Measurements from ENCODE around the gene DLGAP5.

The DLGAP5 gene, protein sequence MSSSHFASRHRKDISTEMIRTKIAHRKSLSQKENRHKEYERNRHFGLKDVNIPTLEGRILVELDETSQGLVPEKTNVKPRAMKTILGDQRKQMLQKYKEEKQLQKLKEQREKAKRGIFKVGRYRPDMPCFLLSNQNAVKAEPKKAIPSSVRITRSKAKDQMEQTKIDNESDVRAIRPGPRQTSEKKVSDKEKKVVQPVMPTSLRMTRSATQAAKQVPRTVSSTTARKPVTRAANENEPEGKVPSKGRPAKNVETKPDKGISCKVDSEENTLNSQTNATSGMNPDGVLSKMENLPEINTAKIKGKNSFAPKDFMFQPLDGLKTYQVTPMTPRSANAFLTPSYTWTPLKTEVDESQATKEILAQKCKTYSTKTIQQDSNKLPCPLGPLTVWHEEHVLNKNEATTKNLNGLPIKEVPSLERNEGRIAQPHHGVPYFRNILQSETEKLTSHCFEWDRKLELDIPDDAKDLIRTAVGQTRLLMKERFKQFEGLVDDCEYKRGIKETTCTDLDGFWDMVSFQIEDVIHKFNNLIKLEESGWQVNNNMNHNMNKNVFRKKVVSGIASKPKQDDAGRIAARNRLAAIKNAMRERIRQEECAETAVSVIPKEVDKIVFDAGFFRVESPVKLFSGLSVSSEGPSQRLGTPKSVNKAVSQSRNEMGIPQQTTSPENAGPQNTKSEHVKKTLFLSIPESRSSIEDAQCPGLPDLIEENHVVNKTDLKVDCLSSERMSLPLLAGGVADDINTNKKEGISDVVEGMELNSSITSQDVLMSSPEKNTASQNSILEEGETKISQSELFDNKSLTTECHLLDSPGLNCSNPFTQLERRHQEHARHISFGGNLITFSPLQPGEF

DNA sequence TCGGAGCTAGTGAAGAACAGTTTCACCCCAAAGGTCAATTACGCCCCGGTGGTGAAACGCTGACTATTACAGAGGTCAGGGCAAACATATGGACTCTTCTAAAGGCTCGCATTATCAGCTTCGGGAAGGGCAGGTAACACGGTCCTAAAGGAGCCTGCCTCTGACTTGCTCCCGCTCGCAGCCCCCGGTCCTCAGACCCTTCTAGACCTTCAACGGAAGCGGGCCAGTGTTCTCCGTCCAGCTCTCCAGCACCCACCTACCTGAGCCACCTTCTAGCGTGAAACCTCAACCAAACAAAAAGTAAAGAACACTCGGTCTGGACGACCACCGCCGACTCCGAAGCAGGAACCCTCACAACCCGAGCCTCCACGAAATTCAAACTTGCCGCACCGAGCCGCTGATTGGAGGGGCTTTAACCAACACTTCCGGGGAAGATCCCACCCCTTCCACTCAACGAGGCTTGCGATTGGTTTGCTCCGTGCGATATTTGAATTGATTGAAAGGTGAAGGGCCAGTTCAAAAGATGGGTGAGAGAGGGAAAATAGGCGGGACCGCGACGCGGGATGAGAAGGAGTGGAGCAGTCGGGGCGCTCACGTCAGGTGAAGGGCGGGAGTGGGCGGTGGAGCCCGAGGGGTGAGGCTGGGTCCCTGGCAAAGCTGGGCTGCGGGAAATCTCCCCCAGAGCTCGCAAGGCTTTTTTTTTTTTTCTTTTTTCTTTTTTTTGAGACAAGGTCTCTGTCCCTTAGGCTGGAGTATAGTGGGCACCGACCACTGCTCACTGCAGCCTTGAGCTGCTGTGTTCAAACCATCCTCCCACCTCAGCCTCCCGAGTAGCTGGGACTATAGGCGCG lies at the start of gene DLGAP5:
TSS of gene DLGAP5 (minus strand) at position 383 of the 851 bp plus-strand sequence. CDS start 2,406 bp downstream, outside the sequence.
- peak; percentile 96 for DNase-seq (ENCODE audit: low spot score)

DNA sequence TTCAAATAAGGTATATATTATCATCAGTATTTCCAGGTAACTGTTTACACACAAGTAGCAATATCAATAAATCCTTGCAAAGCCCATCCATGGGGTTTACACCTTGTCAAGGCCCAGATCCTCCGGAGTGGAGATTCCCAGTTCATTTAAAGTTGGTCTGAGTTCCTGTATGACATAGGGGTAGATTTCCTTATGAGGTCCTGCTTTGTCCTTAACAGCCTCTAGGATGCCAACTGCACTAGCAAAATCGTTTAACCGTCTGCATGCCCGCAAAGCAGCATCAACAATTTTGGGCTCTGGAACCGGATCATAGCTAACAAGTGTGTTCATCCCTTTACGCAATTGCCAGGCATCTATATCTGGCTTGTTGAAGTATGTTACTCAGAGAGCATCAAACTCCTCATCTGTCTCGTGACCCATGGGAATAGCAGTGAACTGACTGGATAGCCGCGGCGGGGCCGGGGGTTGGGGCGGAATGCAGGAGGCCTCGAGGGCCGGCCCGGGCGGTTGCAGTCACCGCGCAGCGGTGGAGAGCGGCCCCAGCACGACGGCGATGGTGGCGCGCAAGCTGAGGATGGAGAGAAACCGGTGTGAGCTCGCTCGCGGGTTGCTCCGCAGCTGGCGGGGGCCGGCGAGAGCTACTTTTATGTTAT lies 49.3 kb upstream of the DLGAP5 start:
- no peak for DNase-seq (ENCODE audit: low spot score)

DNA sequence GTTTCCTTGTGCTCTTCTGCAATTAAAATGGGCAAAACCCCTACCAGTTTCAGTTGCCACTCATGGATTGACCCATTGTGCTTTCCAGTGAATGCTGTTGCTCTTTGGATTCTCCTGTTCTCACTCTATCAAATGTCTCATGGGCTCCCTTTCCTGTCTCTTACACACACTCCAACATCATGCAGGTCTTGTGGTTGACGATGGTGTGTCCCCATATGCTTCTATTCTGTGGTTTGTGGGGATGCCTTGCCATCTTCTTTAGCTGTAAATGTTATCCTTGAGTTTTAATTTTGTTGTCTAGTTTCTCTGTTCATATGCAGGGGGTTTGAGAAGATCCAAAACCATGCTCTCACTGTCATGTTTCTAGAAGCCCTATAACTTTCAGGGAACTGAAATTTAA lies 47.9 kb upstream of the DLGAP5 start:
- DNase-seq (ENCODE audit: low spot score) = no peak

DNA sequence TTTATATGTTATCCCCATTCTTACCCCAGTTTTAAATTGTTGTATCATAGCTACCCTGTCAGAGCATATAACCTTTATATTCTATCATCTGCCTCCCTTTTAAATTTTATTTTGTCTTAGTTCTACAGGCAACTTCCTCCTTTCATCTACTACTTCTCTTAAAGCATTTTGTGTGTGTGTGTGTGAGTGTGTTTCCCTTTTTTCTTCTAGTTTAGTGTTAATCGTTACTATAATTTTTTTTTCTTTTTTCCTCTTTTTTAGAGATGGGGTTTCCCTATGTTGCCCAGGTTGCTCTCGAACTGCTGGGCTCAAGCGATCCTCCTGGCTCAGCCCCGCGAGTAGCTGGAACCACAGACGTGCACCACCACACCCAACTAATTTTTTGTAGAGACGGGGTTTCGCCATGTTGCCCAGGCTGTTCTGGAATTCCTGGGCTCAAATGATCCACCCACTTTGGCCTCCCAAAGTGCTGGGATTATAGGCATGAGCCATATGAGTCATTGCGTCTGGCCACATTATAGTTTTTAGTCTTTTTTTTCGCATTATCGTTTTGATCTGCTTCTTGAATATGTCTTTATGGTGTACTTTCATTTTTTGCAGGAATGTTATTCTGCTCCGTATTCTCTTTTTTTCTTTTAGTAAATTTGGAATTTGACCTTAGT lies 46.8 kb upstream of the DLGAP5 start:
- DNase-seq (ENCODE audit: low spot score) = no peak

DNA sequence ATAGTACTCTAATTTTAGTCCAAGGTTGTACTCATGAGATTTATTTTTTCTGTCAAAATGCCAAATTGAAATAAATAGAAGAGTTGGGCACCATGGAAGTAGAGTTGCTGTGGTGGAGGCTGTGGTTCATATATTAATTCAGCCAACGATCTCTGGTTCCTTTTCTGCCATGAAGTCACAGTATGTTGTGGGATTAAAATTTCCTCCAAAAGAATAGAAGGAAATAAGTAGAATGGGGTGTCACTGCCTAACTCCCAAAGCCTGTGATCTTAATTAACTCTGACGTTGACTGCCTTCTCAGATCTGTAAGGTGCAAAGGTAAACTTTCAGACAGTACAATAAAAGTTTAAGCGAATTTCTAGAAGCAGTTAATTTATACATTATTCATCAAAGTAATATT lies 42.2 kb upstream of the DLGAP5 start:
- DNase-seq (ENCODE audit: low spot score) = no peak

DNA sequence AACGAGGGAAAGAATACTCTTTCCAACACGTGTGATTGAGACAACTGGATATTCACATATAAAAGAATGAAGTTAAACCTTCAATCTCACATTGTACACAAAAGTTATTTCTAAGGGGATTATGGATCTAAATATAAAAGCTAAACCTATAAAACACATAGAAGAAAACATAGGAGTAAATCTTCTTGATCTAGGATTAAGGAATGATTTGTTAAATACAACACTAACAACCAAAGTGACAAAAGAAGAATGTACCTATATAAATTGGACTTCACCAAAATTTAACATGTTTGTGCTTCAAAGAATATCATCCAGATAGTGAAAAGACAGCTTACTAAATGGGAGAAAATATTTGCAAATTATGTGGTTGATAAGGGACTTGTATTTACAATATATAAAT lies 36.9 kb upstream of the DLGAP5 start:
- DNase-seq (ENCODE audit: low spot score) = no peak

DNA sequence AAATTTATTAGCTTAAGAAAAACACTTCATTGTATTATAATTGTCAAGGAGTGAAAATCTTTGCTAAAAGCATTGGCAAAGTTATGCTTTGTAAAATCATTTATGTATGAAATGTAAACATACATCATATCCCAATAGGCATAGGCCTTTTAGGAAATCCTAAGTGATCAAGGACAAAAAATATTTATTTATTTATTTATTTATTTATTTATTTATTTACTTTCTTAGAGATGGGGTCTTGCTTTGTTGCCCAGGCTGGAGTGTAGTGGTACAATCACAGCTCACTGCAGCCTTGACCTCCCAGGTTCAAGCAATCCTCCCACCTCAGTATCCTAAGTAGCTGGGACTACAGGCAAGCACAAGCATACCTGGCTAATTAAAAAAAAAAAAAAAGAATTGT lies 32.0 kb upstream of the DLGAP5 start:
- DNase-seq (ENCODE audit: low spot score) = no peak

DNA sequence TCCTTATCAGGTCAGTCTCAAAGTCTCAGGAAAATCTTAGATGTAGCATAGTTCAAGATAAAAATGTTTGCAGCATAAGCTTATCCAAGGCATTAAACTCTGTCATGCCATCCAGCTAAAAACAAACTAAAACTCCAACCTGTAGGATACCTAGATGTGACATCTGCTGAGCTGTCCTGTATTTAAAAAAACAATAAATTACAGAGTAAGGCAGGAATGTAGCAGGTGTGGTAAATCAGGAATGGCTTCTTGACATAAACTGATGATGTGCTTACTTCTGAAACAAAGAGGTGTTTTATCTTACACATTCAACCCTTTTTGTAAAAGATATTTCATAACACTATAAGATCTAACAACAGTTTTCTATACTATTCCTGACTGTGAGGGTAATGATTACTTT lies 30.6 kb upstream of the DLGAP5 start:
- DNase-seq (ENCODE audit: low spot score) = no peak

DNA sequence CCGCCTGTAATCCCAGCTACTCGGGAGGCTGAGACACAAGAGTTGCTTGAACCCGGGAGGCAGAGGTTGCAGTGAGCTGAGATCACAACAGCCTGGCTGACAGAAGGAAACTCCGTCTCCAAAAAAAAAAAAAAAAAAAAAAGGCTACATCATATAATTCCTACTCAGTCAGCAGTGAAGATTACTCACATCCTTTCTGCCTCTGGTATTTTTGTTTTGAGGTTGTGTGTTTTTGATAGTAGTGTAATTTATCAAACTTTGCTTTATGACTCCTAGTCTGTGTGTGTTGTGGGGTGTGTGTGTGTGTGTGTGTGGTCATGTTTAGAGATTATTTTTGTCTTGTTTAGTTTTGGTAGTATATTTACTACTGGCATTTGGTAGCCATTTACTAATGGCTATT lies 29.8 kb upstream of the DLGAP5 start:
- no peak for DNase-seq (ENCODE audit: low spot score)

DNA sequence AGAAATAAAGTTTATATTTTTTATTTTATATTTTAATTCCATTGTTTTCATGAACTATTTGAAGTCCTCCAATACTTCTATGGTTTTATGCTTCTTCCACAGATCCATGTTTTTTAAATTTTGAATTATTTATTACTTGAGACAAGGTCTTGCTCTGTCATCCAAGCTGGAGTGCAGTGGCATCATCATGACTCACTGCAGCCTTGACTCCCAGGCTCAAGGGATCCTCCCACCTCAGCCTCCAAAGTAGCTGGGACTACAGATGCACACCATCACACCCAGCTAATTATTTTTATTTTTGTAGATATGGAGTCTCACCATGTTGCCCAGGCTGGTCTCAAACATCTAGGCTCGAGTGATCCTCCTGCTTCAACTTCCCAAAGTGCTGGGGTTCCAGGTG lies 28.8 kb upstream of the DLGAP5 start:
- DNase-seq (ENCODE audit: low spot score) = no peak

DNA sequence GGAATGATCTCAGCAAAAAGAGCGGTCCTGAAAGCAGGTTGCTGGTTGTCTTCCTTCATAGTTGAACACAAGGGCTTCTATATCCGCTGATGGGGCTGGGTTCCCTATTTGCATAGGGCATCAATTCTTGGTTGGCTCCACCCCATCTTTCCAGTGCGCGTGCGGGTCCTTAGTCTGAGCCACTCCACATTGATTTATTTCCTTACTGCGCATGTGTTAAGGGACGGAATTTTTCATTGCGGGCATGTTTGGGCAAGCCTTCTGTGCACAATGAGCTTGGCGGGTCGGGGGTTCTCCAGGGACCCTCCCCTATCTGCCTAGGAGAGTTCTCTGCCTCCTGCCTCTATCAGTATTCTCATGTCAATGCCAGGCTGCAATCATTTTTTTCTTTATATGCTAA lies 21.2 kb upstream of the DLGAP5 start:
- DNase-seq (ENCODE audit: low spot score) = no peak

DNA sequence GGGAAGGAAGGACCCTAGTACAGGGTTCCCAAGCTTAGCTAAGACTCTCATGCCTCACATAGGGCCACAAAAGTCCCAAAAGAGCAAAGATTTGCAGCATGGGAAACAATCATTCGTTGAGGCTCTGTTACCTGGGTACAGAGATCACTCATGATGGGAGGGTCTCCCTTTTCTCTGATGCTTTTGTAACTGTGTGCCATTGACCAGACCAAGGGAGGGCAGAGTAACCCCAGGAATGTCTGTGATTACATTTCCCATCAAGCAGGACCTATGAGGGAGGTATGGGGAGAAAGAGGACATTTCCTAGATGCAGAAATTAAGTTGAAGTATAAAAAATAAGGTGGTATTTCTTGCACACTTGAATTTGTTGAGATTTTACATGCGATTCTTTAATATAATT lies 16.4 kb upstream of the DLGAP5 start:
- DNase-seq (ENCODE audit: low spot score) = no peak

DNA sequence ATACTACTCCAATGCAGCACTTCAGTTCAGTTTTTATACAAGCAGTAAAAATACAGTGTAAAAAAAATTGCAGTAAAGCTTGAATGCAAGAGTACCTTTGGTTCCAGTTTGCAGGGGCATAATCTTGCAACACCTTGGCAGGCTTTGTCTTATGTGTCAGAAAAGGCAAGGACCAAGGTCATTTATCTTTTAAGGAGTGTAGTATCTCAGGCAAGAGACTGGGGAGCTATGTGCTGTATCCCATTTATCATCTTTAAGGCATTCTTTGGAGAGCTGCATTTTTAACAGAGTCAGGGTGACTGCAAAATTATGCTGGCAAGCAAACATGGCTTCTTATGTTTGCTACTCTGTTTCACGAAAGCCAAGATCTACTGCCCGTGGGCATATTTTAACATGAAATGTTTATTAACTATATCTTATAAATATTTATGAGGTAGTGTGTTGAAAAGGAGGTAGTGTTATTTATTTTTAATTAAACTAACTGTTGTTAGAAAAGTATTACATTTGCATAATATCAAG lies 14.8 kb upstream of the DLGAP5 start:
- DNase-seq (ENCODE audit: low spot score) = no peak

DNA sequence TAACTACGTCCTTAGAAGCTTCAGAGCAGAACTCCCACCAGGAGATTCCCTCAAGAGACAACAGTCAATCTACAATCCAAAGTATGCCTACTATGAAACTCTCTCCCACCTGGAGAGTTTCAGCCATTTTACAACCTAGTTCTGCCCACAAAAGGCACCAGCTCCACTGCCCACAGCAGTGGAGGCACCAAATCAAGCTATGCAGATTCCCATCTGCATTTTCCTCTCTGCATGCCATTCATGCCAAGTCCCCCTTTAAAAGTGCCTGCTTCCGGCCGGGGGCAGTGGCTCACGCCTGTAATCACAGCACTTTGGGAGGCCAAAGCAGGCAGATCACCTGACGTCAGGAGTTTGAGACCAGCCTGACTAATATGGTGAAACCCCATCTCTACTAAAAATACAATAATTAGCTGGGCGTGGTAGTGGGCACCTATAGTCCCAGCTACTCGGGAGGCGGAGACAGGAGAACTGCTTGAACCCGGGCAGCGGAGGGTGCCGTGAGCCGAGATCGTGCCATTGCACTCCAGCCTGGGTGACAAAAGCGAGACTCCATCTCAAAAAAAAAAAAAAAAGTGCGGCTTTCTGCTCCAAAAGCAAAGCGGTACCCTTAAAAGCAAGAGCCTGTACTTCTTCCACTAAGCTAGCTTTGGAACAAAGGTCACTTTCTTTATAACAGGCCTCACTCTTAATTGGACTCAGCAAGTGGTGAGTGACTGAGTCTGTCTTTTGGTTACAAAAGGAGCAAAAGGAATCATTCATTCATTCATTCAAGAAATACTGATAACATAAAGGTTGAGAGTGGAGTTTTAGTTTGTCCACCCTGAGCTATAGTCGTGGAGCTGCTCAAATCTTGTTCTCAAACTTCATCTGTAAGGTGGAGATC lies 10.1 kb upstream of the DLGAP5 start:
- DNase-seq (ENCODE audit: low spot score) = no peak

DNA sequence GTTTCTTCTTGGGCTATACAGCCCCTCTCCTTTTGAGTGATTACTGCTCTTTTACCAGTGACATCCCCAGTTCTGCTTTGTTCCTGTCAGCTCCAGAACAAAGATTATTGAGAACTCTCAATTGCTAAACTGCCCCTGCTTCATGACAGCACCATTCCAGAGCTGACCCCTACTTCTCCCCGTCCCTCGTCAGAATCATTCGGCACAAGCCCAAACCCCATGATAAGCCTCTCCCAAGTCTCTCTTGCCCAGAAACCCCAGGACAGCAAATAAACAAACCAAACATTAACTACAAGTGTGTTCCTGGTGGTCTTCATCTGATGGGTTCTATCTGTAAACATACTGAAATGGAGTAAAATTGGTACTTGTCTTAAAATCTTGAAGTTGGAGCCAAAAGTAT lies 9.3 kb upstream of the DLGAP5 start:
- no peak for DNase-seq (ENCODE audit: low spot score)

DNA sequence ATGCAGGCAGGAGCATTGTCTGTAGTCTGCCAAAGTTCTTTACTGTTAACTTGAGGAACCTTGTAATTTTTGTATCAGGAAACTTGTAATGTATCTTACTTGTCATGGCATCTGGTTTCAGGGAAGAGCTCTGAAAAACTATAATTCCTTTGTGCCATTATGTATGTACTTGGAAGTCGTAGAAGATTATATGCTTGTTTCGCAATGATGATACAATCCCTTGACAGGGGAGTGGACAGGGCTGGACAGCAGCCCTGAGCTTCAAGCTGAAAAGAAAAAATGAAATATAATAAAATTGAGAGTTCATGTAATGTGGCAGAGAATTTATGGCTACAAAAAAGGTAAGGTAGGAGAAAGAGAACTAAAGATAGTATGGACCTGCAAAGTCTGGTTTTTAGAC lies 7.4 kb upstream of the DLGAP5 start:
- no peak for DNase-seq (ENCODE audit: low spot score)

DNA sequence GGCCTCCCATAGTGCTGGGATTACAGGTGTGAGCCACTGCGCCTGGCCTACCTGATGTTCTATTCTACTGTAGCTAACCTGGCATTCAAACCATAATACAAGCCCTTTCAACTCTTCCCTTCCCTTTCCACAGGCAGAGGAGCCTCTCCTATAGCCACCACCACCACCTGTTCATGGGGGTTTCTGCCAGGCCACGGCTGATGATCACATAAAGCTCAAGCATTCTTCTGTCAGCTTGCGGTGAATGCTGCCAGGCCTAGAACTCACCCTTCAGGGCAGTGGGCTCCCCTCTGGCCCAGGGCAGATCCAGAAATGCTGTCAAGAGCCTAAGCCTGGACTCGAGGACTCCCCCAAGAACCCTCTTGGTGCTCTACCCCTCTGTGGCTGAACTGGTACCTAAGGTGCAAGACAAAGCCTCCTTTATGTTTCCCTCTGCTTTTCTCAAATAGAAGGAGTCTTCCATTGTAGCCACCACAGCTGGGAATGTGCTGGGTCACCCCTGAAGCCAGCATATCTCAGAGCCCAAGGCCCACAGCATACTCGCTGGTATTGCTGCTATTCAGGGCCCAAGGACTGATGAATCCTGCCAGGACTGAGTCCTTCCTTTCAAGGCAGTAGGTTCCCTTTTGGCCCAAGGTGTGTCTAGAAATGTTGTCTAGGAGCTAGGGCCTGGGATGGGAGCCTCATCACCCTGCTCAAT lies 3.4 kb upstream of the DLGAP5 start:
- DNase-seq (ENCODE audit: low spot score) = no peak

DNA sequence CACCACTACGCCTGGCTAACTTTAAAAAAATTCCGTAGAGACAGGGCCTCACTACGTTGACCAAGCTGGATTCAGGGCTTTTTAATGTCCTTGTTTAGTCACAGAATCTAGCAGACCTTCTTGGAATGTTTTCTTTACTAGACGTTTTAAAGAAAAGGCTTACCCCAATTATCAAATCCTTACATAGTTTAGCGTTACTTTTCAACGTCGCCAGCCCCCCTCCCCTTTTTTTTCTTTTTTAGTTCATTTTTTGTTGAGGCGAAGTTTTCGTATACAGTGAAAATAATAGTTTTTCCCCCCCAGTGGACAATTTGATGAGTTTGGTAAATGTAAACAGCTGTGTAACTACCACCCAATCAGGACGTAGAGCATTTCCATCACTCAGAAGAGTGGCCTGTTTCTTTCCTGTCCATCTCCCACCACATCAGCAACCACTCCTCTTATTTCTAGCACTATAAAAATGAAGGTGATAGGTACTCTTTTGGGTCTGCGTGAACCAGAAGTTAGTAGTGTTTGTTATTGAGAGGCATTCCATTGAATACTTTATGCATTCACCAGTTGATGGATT lies 753 bp upstream of the DLGAP5 start:
- DNase-seq (ENCODE audit: low spot score) = no peak

DNA sequence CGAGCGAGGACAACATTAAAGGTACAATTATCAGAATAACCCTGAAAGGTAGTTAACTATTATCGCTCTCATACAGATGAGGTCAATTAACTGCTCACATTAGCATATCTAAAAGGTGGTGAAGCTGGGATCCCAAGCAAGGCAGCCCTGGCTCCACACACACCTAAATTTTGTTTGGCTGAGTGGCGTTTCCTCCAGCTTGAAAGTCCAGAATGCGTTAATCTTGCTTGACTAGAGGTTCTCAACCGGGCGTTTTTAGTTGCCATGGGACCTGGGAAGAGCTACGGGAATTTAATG lies 531 bp downstream of the DLGAP5 start:
- DNase-seq (ENCODE audit: low spot score) = no peak
